22Rv1 (cell line): Measurements from ENCODE around the gene AP5B1.

Experiments used
- H3K27ac ChIP-seq: fragments of 450-650 bp; 2 replicates; pipeline ENCODE4 v1.5.1; 2017
- ZFX ChIP-seq: fragments of 450-650 bp; IDR thresholded peaks from 2 replicates; pipeline ENCODE4 v1.6.1; 2017; ENCODE audit warnings: antibody characterized with exemption, borderline replicate concordance
- TF ChIP-seq, protein P1 (sequence below): fragments of 450-650 bp; IDR thresholded peaks from 2 replicates; pipeline ENCODE4 v1.5.1; 2017; ENCODE audit warnings: mild to moderate bottlenecking

The AP5B1 gene

DNA sequence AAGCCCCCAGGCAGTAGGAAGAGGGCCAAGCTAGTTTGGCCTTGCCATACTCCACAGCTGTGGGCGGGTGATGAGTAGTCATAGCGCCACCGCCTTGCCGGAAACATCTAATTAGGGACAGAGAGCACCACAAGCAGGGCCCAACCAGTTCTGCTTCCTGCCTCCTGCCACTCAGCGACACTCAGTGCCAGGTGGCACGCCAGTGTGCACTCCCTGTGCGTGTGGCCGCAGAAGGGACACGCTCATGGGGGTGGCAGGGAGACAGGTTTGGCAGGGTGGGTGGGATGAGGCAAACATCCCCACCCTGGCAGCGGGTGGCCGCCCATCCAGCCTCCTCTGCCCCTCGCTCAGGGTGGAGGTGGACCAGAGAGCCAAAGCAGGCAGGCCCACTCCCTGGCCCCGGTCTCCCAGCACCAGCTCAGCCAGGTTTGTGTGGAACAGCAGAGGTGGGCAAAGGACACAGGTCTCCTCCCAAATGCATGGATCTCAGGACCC lies 11.0 kb upstream of the AP5B1 start:
- H3K27ac ChIP-seq, result peak overlapping the region; percentile 27; the same call in 1 of the 2 replicates
- no peak for TF ChIP-seq ZFX
- TF ChIP-seq, protein P1, sequence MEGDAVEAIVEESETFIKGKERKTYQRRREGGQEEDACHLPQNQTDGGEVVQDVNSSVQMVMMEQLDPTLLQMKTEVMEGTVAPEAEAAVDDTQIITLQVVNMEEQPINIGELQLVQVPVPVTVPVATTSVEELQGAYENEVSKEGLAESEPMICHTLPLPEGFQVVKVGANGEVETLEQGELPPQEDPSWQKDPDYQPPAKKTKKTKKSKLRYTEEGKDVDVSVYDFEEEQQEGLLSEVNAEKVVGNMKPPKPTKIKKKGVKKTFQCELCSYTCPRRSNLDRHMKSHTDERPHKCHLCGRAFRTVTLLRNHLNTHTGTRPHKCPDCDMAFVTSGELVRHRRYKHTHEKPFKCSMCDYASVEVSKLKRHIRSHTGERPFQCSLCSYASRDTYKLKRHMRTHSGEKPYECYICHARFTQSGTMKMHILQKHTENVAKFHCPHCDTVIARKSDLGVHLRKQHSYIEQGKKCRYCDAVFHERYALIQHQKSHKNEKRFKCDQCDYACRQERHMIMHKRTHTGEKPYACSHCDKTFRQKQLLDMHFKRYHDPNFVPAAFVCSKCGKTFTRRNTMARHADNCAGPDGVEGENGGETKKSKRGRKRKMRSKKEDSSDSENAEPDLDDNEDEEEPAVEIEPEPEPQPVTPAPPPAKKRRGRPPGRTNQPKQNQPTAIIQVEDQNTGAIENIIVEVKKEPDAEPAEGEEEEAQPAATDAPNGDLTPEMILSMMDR, result no peak

DNA sequence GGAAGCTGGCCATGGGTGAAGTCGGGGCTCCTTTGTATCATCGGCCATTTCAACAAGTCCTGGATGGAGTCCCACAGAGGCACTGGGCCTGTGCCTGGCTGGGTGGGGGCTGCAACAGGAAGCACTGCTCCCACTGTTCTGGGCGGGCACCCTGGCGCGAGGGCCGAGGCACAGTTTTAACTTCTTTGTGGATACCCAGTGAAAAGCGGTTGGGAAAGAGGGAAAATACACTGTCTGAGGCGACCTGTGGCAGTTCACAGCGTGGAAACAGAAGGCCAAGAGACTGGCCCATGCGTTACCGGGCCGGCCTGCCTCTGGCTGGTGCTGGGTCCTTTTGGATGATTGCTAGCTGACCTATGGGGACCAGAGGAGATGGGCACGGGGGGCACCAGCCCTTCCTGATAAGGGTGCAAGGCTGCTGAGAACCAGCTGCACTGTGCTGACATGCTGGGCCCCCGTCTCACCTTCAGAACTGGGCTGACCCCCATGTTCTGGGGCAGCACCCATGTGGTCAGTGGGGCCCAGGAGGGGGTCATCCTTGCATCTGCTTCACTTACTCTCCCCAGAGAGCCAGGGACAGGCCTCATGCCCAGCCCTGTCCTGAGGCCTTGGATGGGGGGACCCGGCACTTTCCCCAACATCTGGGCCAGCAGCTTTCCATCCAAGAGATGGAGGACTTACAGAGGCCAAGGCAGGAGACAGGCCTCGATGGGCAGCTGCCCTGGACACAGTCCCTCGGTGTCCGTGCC lies 10.3 kb upstream of the AP5B1 start:
- peak overlapping the region; percentile 27; the same call in 1 of the 2 replicates for H3K27ac ChIP-seq
- TF ChIP-seq, protein P1, result no peak

DNA sequence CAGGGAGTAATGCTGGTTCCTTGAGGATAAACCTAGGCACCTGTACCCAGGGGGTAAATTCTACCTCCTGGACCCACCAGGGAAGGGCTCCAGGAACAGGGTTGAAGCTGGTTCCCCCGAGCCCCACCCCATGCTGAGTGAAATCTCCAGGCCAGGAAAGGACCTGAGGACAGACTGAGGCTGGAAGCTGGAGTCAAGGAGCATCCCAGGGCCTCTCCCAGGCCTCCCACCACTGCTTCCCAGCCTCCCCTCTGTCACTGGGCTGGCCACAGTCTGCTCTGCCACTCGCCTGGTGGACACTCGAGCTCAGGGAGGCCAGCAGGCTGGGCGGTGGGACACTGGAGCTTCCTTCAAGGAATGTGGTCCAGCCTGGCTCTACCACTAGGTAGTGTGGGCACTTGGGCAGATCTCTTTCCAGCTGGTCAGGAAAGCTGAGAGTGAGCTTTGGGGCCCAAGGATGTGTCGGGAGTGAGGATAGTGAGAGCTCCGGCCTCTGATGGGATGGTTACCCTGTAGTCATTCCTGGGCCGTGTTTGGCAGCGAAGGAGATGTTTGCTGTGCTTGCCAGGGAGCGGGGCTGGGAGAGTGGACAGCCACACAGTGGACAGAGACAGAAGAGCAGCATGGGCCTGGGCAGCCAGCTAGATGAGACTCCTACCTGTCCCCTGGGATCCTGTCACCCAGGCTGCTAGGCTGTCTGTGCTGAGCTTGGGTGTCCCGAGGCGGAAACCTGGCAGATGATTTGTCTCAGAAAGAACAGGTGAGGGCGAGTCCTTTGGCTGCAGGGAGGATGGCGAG lies 9.5 kb upstream of the AP5B1 start:
- H3K27ac ChIP-seq, result peak overlapping the region; percentile 63; the same call in 1 of the 2 replicates
- TF ChIP-seq, protein P1, result no peak
- no peak for TF ChIP-seq ZFX

DNA sequence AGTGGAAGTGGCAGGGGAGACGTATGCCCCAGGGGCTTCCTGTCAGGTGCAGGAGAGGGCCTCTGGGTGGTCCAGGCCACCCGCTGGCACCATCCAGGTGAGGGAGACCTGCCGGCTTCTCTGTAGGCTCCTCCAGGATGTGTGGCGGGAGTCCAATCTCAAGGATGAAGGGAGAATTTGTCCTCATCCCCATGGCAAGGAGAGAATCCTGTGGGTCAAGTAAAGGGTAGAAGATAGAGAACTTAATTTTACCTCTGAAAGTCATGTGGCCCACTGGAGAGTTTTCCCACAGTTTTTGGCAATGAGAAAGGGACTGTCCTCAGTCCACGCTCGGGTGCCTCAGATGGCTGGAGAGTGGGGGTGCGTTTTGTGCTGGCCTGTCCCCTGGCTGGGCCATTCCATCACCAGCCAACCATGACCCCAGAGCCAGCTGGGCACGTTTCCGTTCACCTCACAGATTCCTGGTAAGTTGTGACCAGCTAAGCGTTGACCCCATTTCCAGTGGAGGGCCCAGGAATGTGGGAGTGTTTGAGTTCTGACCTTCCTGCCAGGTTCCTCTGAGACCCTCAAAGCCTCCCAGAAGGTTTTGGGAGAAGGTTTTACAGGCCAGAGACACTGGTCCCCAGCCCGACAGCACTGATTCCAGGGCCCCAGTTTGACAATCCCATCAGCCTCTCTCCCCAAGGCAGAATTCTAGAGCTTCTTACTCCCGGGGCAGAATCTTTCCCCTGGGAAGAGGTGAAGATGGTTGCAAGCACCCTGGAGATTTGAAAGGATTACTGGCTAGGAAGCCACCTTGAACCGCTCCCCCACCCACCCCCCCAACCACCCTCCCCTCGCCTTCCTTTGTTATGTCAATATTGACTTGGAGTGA lies 8.7 kb upstream of the AP5B1 start:
- no peak for TF ChIP-seq ZFX
- TF ChIP-seq, protein P1, result no peak
- peak overlapping the region; percentile 63 for H3K27ac ChIP-seq

DNA sequence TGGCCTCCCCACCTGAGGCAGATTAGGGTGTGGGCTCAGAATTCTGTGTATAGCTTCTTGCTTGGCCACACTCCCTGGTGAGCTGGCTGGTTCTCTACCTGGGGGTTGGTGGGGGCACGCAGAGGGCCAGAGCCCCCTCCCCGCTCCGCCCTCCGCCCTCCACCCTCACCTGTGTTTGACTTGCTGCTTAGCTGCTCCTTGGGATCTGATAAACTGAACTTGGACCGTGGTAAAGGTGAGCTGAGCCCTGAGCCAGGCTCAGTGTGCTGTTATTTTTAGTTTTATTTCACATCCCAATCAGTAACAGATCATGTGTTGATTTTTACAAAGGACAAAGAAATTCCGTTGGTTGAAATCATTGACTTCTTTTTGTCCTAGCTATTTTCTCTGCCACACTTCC lies 8.0 kb upstream of the AP5B1 start:
- H3K27ac ChIP-seq, result peak overlapping the region; percentile 63
- no peak for TF ChIP-seq ZFX
- TF ChIP-seq, protein P1, result no peak

DNA sequence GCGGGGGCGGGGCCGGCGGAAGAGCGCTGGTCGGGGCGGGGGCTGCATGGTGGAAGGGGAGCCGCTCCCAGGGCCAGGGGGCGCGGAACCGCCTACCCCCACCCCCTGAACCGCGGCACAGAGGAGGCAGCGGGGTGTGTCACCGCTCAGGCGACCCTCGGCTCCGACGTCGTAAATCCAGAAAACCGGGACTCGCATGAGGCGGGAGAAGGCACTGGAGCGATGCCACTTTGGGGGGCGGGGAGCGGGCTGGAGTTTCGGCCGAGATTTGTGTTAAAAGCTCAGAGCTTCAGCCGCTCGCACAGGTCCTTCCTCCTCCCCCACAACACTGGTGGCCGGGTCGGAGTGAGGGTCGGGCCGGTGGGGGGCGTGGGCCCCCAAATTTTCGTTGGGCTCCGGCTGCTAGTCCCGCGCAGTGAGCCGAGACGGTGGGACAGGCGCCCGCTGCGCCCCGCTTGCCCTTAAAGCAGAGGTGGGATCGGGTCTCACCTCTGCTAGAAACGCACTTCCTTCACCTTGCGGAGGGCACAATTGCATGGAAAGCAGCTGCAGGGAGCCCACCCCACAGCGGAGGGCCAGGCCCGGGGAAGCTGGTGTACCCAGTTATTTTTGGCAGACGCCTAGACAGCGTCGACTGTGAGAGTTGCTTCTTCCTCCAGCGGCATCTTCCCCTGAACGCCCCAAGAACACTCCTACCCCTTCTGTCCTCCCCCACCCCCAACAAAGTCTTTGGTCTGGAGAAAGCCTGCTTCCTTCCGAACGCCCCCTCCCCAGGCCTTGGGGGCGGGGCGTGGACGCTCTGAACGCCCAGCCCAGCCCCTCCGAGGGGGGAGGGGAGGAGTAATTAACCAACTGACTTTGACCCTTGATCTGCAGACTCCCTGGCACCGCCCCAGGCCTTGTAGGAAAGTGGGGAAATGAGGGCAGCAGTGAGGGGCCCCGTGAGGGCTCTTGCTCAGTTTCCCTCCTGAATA lies 7.2 kb upstream of the AP5B1 start:
- TF ChIP-seq, protein P1, result no peak
- TF ChIP-seq ZFX, result no peak
- peak overlapping the region; percentile 63 for H3K27ac ChIP-seq
